NCI-H1930 (cell line): ENCODE measurements around the gene WRNIP1.

Source experiments
- DNase-seq, 2 experiments: peaks; one replicate each; lab custom pipeline; 2025; lab: John Stamatoyannopoulos, UW

The WRNIP1 gene

DNA sequence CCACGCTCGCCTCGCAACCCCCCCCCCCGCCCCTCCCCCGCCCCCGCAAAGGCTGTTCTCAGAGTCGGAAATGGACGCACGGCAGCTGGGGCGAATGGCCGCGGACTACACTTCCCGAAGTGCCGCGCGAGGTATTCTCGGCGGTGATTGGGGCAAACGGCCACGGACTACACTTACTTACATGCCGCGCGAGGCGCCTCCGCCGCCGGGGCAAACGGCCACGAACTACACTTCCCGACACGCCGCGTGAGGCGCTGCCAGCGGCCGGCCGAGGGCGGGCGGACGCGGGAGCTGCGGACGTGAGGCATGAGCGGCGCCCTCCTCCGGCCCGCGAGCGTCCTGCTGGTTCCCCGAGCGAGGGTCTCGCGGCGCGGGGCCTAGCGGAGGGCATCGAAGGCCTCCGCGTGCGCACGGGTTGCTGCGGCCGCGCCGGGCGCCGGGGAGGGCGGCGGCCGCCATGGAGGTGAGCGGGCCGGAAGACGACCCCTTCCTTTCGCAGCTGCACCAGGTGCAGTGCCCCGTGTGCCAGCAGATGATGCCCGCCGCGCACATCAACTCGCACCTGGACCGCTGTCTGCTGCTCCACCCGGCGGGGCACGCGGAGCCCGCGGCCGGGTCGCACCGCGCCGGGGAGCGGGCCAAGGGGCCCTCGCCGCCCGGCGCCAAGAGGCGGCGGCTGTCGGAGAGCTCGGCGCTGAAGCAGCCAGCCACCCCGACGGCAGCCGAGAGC lies at the start of gene WRNIP1:
Gene WRNIP1, plus strand, starts transcription at position 228 of the 730 bp plus-strand sequence. Its CDS starts 230 bp downstream, at position 458.
- DNase-seq, result peak; percentile 96 to 99

DNA sequence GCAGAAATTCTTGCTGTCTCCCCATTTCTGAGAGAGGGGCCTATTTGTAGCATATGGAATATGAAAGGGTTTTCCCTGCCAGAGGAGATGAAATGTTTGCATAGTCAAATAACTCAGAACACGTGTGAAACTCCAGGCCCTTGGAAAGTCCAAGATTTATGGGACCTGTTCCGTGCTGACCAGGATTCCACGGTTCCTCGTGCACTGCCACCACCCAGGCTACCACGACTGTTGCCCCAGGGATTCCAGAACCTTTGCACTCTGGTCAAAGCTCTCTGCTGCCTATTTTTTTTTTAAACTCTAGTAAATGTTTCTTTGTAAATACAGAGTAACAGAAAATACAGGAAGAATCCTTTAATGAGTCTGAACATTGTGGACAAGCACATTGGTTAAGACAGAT lies 49.5 kb upstream of the WRNIP1 start:
- no peak for DNase-seq

DNA sequence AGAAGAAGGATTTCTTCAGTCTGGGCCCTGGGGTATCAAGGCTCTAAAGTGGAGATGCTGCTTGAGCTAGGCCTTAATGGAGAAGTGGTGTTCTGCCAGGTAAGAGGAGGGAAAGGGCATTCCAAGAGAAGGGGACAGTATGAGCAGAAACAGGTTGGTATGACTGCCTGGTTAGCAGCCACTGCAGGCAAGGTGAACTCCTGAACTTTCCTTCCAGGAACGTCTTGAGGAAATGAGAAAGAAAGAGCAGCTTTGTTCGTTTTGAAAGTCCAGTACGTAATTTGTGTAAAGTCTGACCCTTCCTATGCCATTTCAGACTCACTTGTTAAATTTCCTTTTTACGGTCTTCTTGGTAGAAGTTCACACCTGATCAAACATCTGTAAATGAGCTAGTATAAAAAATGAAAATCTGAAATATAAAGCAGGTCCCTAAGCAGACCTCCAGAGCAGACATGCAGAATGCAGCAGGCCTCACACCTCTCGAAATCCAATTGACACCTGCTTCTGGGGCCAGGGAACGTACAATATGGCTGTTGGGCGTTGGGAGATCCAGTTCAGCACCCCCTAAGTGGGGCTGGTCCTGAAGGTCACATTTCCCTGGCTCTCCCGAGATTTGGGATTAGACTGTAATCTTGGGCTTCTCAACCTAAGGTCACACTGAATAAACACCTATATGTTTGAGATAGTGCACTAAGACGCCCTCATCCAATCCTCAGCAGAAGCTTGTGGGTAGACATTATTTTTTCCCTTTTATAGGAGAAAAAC lies 48.1 kb upstream of the WRNIP1 start:
- DNase-seq, result no peak

DNA sequence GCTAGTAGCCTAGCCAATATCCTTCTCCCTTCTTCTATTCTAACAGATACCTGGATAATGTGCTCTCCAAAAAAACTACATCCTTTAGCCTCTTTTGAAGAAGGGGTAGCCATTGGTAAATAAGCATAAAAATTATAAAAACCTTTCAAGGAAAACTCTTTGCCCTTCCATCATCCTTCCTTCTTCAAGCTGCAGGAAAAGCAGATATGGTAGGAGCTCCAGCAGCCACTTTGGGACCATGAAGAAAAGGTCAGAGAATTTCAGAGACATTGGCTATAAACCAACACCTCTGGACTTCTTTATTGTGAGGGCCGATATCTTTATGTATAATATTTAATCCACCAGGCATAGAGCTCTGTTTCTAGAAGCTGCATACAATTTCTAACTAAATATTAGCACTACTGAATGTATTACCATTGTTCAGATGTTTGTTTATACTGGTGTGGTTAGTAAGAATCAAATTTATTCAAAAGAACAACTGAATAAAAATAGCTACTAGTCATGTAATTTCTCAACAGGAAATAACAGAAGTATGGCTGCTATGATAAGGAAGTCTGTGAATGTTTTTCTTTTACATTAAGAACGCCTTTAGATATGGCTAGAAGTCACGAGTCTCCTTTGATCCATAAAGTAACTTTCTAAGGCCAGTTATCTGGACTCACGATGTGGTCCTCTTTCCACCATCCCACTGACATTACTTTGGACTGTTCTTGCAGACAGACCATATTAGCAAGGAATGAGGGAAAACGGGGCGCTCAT lies 46.7 kb upstream of the WRNIP1 start:
- no peak for DNase-seq

DNA sequence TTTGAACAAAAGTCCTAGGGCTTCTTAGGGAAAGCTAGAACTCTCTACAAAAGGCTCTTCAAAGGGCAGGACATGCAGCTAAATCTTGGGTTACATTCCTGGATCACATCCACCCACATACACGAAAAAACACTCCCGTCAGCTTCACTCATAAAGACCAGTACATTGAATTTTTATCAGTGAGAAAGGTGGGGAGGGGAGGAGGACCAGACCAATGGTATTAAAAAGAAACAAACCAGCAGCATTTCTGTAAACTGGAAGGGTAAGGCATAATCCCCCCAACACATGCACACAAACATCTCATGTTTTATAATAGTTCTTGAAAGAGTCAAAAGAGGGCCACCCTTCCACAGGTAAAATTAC lies 46.1 kb upstream of the WRNIP1 start:
- DNase-seq, result no peak

DNA sequence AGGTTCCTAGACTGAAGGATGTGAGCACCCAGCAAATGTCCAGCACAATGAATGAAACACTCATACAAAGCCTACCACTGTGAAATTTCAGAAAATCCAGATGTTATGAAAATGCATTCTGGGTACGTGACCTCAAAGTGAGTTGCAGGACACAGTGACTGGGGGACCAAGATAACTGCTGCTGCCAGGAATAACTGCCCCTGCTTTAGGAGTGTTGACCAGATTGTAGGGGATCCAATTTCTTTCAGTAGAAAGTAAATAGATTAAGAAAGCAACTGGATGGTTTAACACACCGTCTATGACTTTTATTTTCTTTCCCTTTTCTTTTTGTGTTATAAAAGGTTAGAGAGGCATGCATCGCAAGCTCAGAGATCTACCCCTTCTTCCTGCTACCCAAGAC lies 44.0 kb upstream of the WRNIP1 start:
- no peak for DNase-seq

DNA sequence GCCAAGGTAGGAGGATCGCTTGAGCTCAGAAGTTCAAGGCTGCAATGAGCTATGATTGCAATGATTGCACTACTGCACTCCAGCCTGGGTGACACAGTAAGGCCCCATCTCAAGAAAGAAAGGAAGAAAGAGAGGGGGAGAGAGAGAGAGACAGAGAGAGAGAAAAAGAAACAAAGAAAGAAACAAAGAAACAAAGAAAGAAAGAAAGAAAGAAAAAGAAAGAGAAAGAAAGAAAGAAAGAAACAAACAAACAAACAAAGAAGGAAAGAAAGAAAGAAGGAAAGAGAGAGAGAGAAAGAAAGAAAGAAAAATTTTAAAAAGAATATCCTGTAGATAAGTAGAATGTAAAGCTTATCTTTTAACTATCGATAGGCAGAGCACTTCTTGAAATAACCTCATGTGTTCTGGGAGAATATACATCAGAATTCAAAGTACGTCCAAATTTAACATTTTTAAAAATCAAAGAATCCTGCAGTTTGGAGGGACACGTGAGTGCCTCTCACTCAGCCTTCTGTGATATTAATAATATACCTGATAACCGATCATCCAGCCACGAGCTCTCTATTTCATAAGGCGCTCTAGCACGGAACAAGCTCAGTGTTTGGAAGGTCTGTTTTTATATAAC lies 39.7 kb upstream of the WRNIP1 start:
- no peak for DNase-seq

DNA sequence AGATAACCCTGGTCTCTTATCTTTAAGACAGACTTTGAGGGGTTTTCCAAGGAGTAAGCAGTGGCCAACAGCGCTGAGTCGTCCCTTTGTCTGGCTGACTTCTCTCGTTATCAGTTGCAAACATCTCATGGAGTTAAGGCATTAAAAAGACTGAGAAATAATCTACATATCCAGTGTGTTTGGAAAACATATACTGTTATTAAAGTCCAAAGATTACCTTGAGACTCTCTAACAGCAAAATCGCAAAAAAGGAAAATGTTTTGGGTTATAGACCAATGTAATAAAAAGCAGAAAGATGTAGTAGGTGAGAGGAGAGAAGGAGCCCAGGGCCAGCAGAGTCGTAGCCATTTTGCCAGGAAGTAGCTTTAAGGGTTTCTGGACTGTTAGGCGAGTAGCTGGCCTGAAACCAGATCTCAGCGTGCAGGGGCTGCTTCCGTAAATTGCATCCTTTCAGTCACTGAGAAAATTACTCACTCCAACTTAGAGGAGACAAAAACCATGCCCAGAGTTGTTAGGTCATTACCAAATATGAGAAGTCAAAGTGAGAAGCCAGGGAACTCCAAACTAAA lies 39.1 kb upstream of the WRNIP1 start:
- DNase-seq, result no peak

DNA sequence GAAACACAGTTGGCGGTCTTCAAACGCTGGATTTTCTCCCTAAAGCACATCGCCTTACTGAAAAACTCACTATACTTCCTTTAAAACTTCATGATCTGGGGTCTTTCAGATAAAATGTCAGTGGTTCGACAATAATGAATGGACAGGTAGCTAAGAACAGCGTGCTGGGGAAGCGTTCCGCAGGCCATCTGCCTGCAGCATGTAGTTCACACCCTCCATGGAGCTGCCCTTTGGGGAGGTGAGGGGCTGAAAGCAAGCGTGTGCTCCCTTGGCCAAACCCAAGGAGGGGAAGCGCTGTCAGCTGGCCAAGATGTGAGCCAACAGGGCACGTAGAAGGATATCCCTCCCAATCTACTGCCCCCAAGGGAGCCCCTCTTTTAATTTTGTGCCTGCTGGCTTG lies 35.3 kb upstream of the WRNIP1 start:
- no peak for DNase-seq

DNA sequence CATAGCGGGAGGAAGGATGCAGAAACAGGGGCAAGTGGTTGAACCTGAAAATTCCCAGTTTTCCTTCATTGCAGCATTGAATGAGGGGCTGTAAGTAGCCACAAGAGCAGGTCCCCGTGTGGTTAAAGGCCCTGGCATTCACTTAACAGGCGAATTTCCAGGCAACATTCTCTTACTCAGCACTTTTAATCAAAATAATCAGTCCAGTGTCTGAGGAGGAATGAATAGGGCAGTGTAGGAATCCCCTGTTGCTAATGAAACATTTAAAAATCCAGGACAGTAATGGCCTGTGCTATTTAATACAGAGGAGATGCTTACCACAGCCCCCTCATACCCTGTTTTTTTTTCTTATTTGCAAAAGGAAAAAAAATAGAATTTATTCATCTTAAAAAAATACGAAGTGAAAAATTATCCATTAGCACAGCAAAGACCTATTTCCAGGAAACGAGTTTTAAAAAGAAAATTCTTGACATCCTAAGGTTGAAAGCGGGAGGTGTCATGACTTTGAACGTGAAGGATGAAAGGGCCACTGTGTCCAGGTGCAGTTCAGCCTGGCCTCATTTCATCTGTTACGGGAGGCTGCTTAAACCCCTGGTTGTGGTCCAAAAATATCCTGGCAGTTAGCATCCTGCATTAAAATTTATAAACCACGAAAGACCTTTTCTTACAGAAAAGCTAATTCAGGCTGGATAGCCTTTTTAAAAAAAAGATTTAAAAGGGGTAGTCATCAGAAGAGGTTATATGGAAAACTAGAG lies 34.7 kb upstream of the WRNIP1 start:
- DNase-seq, result no peak

DNA sequence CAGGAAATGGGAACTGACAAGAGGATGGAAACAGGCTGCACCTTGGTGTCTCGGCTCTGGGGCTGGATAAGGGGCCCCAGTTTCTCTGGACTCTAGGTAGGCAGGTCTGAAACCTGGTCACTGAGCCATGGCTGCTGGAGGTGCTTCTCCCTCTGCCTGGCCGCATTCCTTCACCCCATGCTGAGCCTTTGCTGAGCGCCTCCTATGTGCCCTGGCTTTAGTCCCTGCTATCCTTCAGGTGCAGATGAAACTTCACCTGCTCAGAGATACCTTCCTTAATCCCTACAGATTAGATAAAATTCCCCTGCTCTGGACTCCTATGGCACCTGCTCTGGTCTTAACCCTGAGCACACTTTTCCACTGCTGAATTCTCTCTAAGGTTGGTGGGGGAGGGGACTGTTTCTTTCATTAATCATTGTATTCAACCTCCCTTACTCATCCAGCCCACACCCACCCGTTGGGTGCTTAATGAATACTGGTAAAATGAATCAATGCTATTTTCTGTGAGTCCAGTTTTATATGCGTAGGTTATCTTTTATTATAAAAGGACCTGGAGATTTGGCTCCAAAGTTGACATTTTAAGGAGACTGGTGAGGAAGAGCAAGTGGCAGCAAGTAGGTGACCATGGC lies 33.8 kb upstream of the WRNIP1 start:
- DNase-seq, result no peak

DNA sequence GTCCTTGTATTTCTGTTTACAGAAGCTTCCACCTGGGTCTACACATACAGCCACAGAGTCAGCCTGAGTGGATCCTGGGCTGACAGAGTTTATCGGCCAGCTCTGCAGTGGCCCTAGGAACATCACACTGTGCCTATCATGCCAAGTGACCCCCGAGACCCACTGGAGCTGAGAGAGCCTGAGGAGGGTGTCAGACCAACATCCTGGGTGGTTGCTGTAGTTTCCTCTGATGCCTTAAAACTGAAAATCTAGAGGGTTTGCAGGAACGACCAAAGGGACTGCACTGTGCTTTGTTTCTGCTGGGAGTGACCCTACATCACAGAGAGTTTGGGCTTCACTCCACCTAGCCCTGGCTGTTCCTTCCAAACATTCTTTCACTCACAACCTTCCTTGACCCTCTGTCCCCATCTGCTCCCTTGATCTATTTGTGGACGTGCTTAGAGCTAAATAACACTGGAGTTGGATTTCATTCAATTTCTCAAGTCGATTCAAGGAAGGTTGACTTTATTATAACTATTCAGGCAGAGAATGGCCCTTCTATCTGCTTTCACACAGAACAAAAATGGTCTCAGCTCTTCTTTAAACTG lies 32.6 kb upstream of the WRNIP1 start:
- no peak for DNase-seq

DNA sequence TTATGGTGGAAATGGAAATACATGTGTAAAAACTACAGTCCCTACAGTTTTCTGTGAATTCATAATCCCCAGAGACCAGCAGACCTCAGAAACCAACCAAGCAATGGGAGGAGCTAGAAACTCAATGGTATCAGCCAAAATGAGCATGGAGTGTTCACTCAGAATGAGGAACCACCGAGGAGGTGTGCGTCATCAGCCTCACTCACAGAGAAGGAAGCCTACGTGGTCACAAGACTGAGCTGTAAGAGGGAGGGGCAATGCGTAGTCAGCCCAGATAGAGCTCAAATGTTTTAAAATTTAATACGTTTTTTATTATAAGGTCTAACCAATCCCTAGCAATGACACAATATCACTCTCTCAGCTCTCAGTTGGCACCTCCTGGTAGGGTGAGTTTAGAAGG lies 31.9 kb upstream of the WRNIP1 start:
- DNase-seq, result no peak

DNA sequence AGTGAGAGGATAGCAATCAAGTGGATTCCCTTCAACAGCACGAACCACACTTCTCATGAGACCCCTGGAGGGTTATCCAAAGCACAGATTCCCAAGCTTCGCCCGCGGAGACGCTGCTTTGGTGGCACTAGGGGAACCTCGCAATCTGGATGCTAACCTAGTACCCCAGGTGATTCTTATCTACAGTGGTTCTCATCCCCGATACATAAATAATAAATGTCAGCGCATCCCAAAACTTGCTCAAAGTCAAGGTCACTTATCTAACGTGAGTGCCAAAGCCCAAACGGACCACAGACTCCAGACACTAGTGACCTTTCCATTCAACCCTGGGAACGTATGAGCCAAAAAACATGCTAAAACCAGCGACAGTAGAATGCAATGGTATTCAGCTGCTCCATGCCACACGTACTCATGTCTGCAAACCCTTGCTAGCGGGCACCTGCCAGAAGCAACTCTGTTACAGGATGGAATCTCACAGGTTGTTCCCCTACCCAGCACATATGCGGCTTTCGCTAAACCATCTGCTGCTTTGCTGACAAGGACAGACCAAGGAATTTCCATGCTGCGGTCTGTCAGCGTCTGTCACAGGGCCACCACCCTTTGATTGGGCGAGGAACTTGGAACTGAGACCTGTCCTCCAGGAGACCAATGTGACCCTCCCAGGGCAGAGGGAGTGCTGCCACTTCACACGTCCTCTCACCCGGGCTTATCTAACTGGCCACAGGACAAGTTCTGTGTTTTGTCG lies 31.3 kb upstream of the WRNIP1 start:
- DNase-seq, result no peak

DNA sequence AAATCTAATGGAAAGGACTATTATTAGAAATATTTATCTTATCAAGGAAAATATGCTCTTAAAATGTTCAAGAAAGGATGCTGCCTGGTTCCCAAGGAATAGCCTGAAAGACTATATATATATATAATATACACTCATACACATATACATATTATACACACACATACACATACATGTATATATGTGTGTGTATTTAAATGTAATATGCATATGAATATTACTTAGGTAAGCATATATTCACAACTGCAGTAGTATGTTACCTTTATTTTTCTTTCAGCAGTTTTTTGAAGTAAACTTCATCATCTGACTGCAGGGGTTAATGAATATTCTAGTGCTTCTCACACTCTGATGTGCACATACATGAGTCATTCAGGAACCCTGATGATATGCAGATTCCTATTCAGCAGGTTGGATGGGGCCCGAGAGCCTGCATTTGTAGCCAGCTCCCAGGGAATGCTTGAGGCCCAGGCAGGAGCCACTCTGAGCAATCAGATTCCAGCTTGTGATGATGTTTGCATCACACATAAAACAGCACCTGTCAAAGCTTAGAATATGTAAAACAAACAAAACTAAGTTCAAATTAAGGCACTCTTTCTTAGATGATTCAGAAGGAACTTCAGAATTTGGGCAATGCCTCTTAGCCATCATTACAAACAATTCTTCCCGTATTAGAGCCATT lies 30.6 kb upstream of the WRNIP1 start:
- DNase-seq, result no peak

DNA sequence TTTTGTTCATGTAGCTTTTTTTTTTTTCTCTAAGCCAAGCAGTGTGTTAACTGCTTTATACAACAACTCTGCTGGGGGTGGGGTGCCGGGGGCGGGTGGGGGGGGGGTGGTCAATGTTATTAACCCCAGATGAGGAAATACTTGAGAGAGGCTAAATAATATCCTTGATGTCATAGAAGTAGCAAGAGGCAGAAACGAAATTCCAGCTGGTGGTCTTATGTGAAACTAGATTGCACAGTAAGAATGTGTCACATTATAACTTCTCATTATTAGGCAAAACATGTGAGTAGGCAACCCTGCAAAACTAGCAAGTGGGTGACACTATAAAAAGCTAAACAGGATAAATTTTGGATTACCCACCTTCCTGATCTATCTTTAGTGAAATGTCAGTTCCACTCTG lies 27.3 kb upstream of the WRNIP1 start:
- no peak for DNase-seq

DNA sequence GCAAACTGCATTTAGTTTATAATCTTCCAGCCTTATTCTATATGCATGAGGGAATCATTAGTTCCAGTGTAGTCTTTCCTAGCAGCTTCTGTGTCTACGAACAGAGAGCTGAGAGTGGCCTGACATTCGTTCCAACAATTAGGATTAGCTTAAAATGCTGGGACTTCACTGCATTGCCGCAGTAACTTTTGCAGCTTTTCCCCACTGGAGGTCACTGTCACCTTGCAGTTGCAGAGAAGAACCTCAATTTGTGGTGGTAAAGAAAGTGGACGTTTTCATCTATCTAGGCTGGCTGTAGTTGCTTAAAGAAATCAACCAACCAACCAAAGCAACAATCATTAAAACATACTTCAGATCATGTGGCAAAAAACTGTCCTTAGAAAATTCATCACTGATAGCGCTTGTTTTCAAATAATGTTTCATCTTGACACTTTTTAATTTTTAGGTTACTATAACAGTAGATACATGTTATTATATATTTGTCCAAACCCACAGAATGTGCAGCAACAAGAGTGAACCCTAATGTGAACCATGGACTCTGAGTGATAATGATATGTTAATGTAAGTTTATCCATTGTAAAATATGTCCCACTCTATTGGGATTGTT lies 26.7 kb upstream of the WRNIP1 start:
- peak in 1 of 2 experiments; percentile 62 for DNase-seq

DNA sequence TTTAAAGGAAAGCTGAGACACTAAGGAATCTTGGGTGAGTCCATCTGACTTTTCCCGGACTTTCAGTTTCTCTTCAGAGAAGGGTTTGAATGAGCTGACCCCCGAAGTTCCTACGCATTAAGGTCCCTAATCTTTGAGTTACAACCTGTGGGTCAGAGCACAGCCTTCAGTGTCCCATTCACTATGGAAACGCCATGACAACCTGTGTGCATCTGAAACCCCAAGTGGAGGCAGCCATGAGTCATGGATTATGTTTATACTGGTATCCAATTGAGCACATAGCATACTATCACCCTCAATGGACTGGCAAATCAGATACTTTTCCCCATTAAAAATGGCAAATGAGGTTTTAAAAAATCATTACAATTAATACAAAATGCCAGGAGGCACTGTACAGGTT lies 25.9 kb upstream of the WRNIP1 start:
- no peak for DNase-seq

DNA sequence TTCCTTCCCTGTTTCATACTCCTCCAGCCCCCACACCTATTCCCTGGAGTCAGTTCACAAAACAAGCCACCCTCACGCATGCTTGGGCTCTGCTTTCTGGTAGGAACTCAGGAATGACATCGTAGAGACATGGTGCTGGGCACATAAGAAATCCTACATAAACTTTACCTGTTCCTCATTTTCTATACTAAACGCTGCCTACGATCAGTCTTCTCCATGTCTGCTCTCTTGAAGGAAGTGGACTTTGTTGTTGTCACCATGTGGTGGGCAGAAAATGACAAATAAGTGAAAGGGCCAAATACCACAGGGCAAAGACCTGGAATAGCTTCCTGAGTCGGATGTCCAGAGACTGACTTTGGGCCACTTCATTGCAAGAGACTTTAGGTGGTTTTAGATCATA lies 24.6 kb upstream of the WRNIP1 start:
- DNase-seq, result no peak
